Lower lobe of right lung (tissue), 2 donors: ENCODE results near the gene RRAGC. TPM values are rescaled to one million over a fixed set of nuclear protein-coding genes. Genes with fewer than 3 reads are reported as not detected.

Experiments
- ATAC-seq, 2 donors: fragments of 200-7000 bp; cut with Tn5 transposase; one replicate each; pipeline ENCODE4 v1.9.1; 2020 to 2022; ENCODE audit warnings: mild to moderate bottlenecking in 2 of 2, moderate library complexity in 2 of 2
- DNase-seq: peaks from one replicate; pipeline ENCODE4 v3.0.0-alpha.2; 2020
- H3K27ac ChIP-seq: fragments of 200-600 bp; one replicate; pipeline ENCODE4 v1.8.0; 2022
- H3K27me3 ChIP-seq: fragments of 200-600 bp; one replicate; pipeline ENCODE4 v1.8.0; 2022; ENCODE audit warnings: low read depth
- H3K36me3 ChIP-seq: fragments of 200-600 bp; one replicate; pipeline ENCODE4 v1.8.0; 2022; ENCODE audit warnings: mild to moderate bottlenecking
- H3K4me1 ChIP-seq: fragments of 200-600 bp; one replicate; pipeline ENCODE4 v1.8.0; 2022
- H3K4me3 ChIP-seq: fragments of 200-600 bp; one replicate; pipeline ENCODE4 v1.8.0; 2022; ENCODE audit warnings: mild to moderate bottlenecking
- H3K9me3 ChIP-seq: fragments of 200-600 bp; one replicate; pipeline ENCODE4 v1.8.0; 2022
- CTCF ChIP-seq: fragments of 200-600 bp; IDR thresholded peaks from one replicate; pipeline ENCODE4 v1.8.0; 2022; ENCODE audit warnings: antibody characterized with exemption, mild to moderate bottlenecking
- intact Hi-C: fragments of 100-400 bp; cut with DNase I; formaldehyde crosslinking; loops from one replicate; pipeline ENCODE4 v1.11.0; 2022
- total RNA-seq: library from RNA; stranded (reverse); fragmentation: NEBNext Ultra II Directional; extraction: Animal tissue kit (Norgen Biotek cat#: 25700); gene quantifications from one replicate; pipeline ENCODE4 v1.2.1, GENCODE V29; 2021
- donor health status: DM: no; HTN: yes; CAD: no; lungs with severe emphysema.

The RRAGC gene
- total RNA-seq, 1 donor from 2014 or later = 33.9 TPM

- Histone ChIP-seq H3K27ac (peak overlapping the region; percentile 76), H3K9me3 (no peaks in the 10 kb centered on the region), H3K36me3 (peaks cover 1% of the 10 kb centered on the region), H3K4me1 (peaks cover 18% of the 10 kb centered on the region), H3K4me3 (peak overlapping the region; percentile 89), H3K27me3 (no peaks in the 10 kb centered on the region)
- peak; percentile 19 to 49 for ATAC-seq
- no peak for TF ChIP-seq CTCF
- DNase-seq = peak; percentile 49
- intact Hi-C loops = no loop called here
These were observed 12.9 kb upstream of the RRAGC start for GRCh38 chr1:38872401-38873026.

GRCh38 chr1:38870996-38871395 lies 11.4 kb upstream of the RRAGC start:
- no peak for TF ChIP-seq CTCF
- Histone ChIP-seq H3K27ac (no peak overlapping the region), H3K36me3 (peaks cover 8% of the 10 kb centered on the region), H3K9me3 (no peaks in the 10 kb centered on the region), H3K27me3 (no peaks in the 10 kb centered on the region), H3K4me3 (no peak overlapping the region), H3K4me1 (peaks cover 18% of the 10 kb centered on the region)
- DNase-seq (no peak), ATAC-seq (no peak)
- intact Hi-C loops = no loop called here

- DNase-seq = no peak
- no peaks in the 10 kb centered on the region for H3K9me3 ChIP-seq
- no peaks in the 10 kb centered on the region for H3K27me3 ChIP-seq
- ATAC-seq = no peak
- TF ChIP-seq CTCF = no peak
- H3K27ac ChIP-seq = no peak overlapping the region
- peaks cover 8% of the 10 kb centered on the region for H3K4me1 ChIP-seq
- H3K4me3 ChIP-seq = no peak overlapping the region
- intact Hi-C loops = no loop called here
- peaks cover 8% of the 10 kb centered on the region for H3K36me3 ChIP-seq
These were observed 7.6 kb upstream of the RRAGC start for GRCh38 chr1:38867208-38867607.

- intact Hi-C loops = no loop called here
- peaks cover 8% of the 10 kb centered on the region for H3K36me3 ChIP-seq
- ATAC-seq = peak in 1 of 2 donors; percentile 43
These were observed 5.6 kb upstream of the RRAGC start for GRCh38 chr1:38865112-38865715.

GRCh38 chr1:38860454-38860795 lies 853 bp upstream of the RRAGC start:
- Histone ChIP-seq H3K27ac (peak overlapping the region; percentile 59), H3K36me3 (peaks cover 16% of the 10 kb centered on the region), H3K4me1 (peaks cover 48% of the 10 kb centered on the region), H3K4me3 (peak overlapping the region; percentile 81), H3K9me3 (no peaks in the 10 kb centered on the region), H3K27me3 (no peaks in the 10 kb centered on the region)
- intact Hi-C loops = no loop called here
- ATAC-seq (no peak), DNase-seq (no peak)
- TF ChIP-seq CTCF = no peak

More at GRCh38 chr1:38865112-38865715, 5.6 kb upstream of the RRAGC start:
- Histone ChIP-seq H3K4me1 (peaks cover 19% of the 10 kb centered on the region), H3K9me3 (no peaks in the 10 kb centered on the region), H3K27me3 (no peaks in the 10 kb centered on the region), H3K27ac (no peak overlapping the region), H3K4me3 (no peak overlapping the region)
- TF ChIP-seq CTCF = no peak
- DNase-seq = no peak
